ENCODE data around the gene FLAD1. TPM values are rescaled to one million over a fixed set of nuclear protein-coding genes. Genes with fewer than 3 reads are reported as not detected.

The FLAD1 gene
- total RNA-seq, 4 donors from 2014 or later, result 26.6 to 36.8 (median 31.7) TPM

- Histone ChIP-seq H3K4me3 (peak overlapping the region; percentile 94 to 99 (median 96)), H3K4me1 (peaks cover 46 to 63% of the 10 kb centered on the region in 2 donors), H3K36me3 (no peaks in the 10 kb centered on the region), H3K27me3 (no peaks in the 10 kb centered on the region), H3K27ac (peak overlapping the region; percentile 95 to 99 (median 98)), H3K9me3 (no peaks in the 10 kb centered on the region)
- DNase-seq (no peak), ATAC-seq (no peak)
- TF ChIP-seq POLR2A (IDR thresholded peaks at IDR 0.05), result no peak
- TF ChIP-seq, protein P1, sequence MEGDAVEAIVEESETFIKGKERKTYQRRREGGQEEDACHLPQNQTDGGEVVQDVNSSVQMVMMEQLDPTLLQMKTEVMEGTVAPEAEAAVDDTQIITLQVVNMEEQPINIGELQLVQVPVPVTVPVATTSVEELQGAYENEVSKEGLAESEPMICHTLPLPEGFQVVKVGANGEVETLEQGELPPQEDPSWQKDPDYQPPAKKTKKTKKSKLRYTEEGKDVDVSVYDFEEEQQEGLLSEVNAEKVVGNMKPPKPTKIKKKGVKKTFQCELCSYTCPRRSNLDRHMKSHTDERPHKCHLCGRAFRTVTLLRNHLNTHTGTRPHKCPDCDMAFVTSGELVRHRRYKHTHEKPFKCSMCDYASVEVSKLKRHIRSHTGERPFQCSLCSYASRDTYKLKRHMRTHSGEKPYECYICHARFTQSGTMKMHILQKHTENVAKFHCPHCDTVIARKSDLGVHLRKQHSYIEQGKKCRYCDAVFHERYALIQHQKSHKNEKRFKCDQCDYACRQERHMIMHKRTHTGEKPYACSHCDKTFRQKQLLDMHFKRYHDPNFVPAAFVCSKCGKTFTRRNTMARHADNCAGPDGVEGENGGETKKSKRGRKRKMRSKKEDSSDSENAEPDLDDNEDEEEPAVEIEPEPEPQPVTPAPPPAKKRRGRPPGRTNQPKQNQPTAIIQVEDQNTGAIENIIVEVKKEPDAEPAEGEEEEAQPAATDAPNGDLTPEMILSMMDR (IDR thresholded peaks at IDR 0.05 in 4 of 5, conservative IDR thresholded peaks at IDR 0.05 in 1 of 5), result no peak
- intact Hi-C loops (cut with DNase I; ENCODE audit: low total_unique reads) (loop anchor here (5.0 to 10.0 kb wide), 5 partner anchors 134 to 1492 kb away; partner anchors contain the start of genes SLC50A1 and UBE2Q1), in situ Hi-C loops (cut with MboI; ENCODE audit: low sequenced_read_pairs in 4 of 4) (no loop called here)
Observed at GRCh38 chr1:155003227-155003765, 20.2 kb downstream of the FLAD1 start.

GRCh38 chr1:155003766-155004351 lies 20.7 kb downstream of the FLAD1 start:
- no peaks in the 10 kb centered on the region for H3K36me3 ChIP-seq
- peak; percentile 44 to 62 for TF ChIP-seq POLR2A (IDR thresholded peaks at IDR 0.05)
- TF ChIP-seq, protein P1 (IDR thresholded peaks at IDR 0.05 in 4 of 5, conservative IDR thresholded peaks at IDR 0.05 in 1 of 5), result no peak
- intact Hi-C loops (cut with DNase I; ENCODE audit: low total_unique reads), result loop anchor here (5.0 to 10.0 kb wide), 5 partner anchors 133 to 1491 kb away; partner anchors contain the start of genes SLC50A1 and UBE2Q1

GRCh38 chr1:155004352-155005075 lies 21.4 kb downstream of the FLAD1 start:
- intact Hi-C loops (cut with DNase I; ENCODE audit: low total_unique reads) (loop anchor here (5.0 to 10.0 kb wide), 6 partner anchors 133 to 1490 kb away; partner anchors contain the start of genes SLC50A1 and UBE2Q1), in situ Hi-C loops (cut with MboI; ENCODE audit: low sequenced_read_pairs in 4 of 4) (no loop called here)
- Histone ChIP-seq H3K27me3 (no peaks in the 10 kb centered on the region), H3K27ac (peak overlapping the region; percentile 95 to 99 (median 98)), H3K4me1 (peaks cover 39 to 64% of the 10 kb centered on the region in 2 donors), H3K9me3 (no peaks in the 10 kb centered on the region), H3K36me3 (no peaks in the 10 kb centered on the region), H3K4me3 (peak overlapping the region; percentile 94 to 99 (median 96))
- no peak for ATAC-seq
- TF ChIP-seq, protein P1 (IDR thresholded peaks at IDR 0.05 in 4 of 5, conservative IDR thresholded peaks at IDR 0.05 in 1 of 5), result no peak
- no peak for TF ChIP-seq POLR2A (IDR thresholded peaks at IDR 0.05)
- no peak for DNase-seq

More at GRCh38 chr1:155003766-155004351, 20.7 kb downstream of the FLAD1 start:
- DNase-seq, result peak; percentile 87 to 88
- Histone ChIP-seq H3K4me3 (peak overlapping the region; percentile 94 to 99 (median 96)), H3K4me1 (peaks cover 44 to 64% of the 10 kb centered on the region in 2 donors), H3K27me3 (no peaks in the 10 kb centered on the region), H3K27ac (peak overlapping the region; percentile 95 to 99 (median 98)), H3K9me3 (no peaks in the 10 kb centered on the region)
- in situ Hi-C loops (cut with MboI; ENCODE audit: low sequenced_read_pairs in 4 of 4), result no loop called here
- ATAC-seq, result peak; percentile 14 to 22

DNA sequence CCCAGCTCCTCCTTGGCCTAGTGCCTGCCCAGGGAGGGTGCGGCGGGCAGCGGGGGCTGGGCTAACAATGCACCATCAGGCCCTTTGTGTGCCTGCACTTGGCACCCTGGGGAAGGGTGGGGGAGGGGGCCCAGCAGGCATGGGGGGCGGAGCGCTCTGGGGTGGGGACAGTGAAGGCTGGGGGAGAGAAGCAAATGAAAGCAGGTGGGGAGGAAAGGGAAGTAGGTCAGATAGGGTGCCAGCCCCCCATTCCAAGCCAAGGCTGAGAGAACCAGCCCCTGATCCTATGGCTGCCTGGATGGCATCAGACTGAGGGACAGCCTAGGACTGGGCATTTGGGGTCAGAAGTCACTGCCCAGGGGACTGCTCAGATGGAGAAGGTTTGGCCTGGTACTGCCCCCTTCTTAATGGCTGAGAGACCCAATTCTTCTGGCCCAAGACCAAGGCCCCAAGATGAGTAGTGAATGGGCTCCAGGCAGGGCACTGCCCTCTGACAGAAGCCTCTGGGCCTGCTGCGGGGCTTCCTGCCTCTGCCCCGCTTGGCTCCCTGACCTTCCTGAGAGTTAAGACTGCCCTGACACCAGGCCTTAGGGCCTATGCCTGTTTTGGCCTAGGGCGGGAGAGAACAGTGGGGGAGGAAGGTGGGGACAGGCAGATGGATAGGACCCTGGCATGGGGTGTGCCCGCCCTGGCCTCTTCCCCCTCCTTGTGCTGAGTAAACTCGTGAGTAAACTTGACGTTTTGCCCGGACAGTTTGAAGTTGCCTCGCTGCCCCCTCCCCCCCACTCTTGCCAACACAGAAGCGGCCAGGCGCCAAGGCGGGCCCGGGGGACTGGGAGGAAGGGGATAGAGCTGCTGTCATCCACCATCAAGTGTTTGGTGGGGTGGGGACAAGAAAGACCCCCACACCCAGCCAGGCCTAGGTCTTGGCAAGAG lies 22.2 kb downstream of the FLAD1 start:
- ATAC-seq (peak; percentile 9 to 18), DNase-seq (peak; percentile 90 to 93)
- intact Hi-C loops (cut with DNase I; ENCODE audit: low total_unique reads), result loop anchor here (2.0 to 10.0 kb wide), 4 partner anchors 45 to 1489 kb away; partner anchors contain the start of gene ADAM15
- TF ChIP-seq POLR2A (IDR thresholded peaks at IDR 0.05), result peak; percentile 30 to 50
- TF ChIP-seq, protein P1 (IDR thresholded peaks at IDR 0.05 in 4 of 5, conservative IDR thresholded peaks at IDR 0.05 in 1 of 5), result no peak
- H3K27me3 ChIP-seq, result no peaks in the 10 kb centered on the region
- H3K27ac ChIP-seq, result peak overlapping the region; percentile 95 to 99 (median 98)
- H3K4me3 ChIP-seq, result peak overlapping the region; percentile 94 to 99 (median 96)
- H3K4me1 ChIP-seq, result peaks cover 40 to 61% of the 10 kb centered on the region in 2 donors
- in situ Hi-C loops (cut with MboI; ENCODE audit: low sequenced_read_pairs in 4 of 4), result no loop called here
- H3K9me3 ChIP-seq, result no peaks in the 10 kb centered on the region
- H3K36me3 ChIP-seq, result no peaks in the 10 kb centered on the region

Data from gastrocnemius medialis (tissue), 4 donors.